Karpas-422 (cell line): ENCODE results near the gene TXLNG. TPM values are rescaled to one million over a fixed set of nuclear protein-coding genes. Genes with fewer than 3 reads are reported as not detected.
"Not testable (repeated sequence)": the region's sequence is repeated elsewhere in the genome, so short reads cannot be mapped to it uniquely, and the experiment has no call there.

Experiments
- DNase-seq: peaks from one replicate; pipeline ENCODE4 v3.0.0-alpha.2; 2015
- H2AFZ ChIP-seq: fragments of 200-600 bp; sonication (generic); 2 replicates; pipeline ENCODE4 v1.6.1; 2014; ENCODE audit warnings: antibody characterized with exemption, low read length, mixed read lengths
- H3K27ac ChIP-seq: fragments of 200-600 bp; sonication (generic); 2 replicates; pipeline ENCODE4 v1.5.1; 2014; ENCODE audit warnings: mild to moderate bottlenecking, low read length, moderate library complexity
- H3K27me3 ChIP-seq: fragments of 200-600 bp; sonication (generic); 2 replicates; pipeline ENCODE4 v1.6.1; 2014; ENCODE audit warnings: low read length, mixed read lengths
- H3K36me3 ChIP-seq: fragments of 200-600 bp; sonication (generic); 2 replicates; pipeline ENCODE4 v1.6.1; 2014; ENCODE audit warnings: low read length, mixed read lengths; ENCODE audit not compliant: insufficient read depth
- H3K4me1 ChIP-seq: fragments of 200-600 bp; sonication (generic); 2 replicates; pipeline ENCODE4 v1.6.1; 2014; ENCODE audit warnings: mild to moderate bottlenecking, low read length, mixed read lengths
- H3K4me2 ChIP-seq: fragments of 200-600 bp; sonication (generic); 2 replicates; pipeline ENCODE4 v1.6.1; 2014; ENCODE audit warnings: low read length, low read depth, mild to moderate bottlenecking; ENCODE audit not compliant: poor library complexity, severe bottlenecking
- H3K4me3 ChIP-seq: fragments of 200-600 bp; sonication (generic); 2 replicates; pipeline ENCODE4 v1.5.1; 2014; ENCODE audit warnings: mild to moderate bottlenecking, antibody characterized with exemption, low read length, mixed read lengths
- H3K79me2 ChIP-seq: fragments of 200-600 bp; sonication (generic); 2 replicates; pipeline ENCODE4 v1.6.1; 2014; ENCODE audit warnings: mild to moderate bottlenecking, low read length, mixed read lengths
- H3K9ac ChIP-seq: fragments of 200-600 bp; sonication (generic); 2 replicates; pipeline ENCODE4 v1.6.0; 2014; ENCODE audit warnings: low read length
- H3K9me2 ChIP-seq: fragments of 200-600 bp; sonication (generic), shearing (Covaris generic); replicated peaks from 2 replicates; pipeline ENCODE4 v1.6.0; 2014; ENCODE audit warnings: mild to moderate bottlenecking, low read length, moderate library complexity; ENCODE audit not compliant: insufficient read depth
- H3K9me3 ChIP-seq: fragments of 300-700, 200-600 bp; sonication (generic); 2 replicates; pipeline ENCODE4 v1.6.1; 2014; ENCODE audit warnings: low read length, mixed read lengths
- H4K20me1 ChIP-seq: fragments of 200-600 bp; sonication (generic); 2 replicates; pipeline ENCODE4 v1.6.1; 2014; ENCODE audit warnings: mild to moderate bottlenecking, antibody characterized with exemption, low read length, low read depth; ENCODE audit not compliant: insufficient read depth
- total RNA-seq: library from RNA; depleted of rRNA; stranded (reverse); fragments of >200 nt; shearing (Covaris generic); gene quantifications from 2 replicates; pipeline ENCODE4 v1.2.3, GENCODE V29; 2014; ENCODE audit warnings: low replicate concordance

The TXLNG gene
- total RNA-seq, 1 experiment from 2014 or later = 42.2 TPM

GRCh38 chrX:16774746-16775145, 11.5 kb upstream of the TXLNG start:
- Histone ChIP-seq H3K9me2 (no peaks in the 10 kb centered on the region), H3K4me1 (peaks cover 4% of the 10 kb centered on the region; the same call in 1 of the 2 replicates), H3K27me3 (no peaks in the 10 kb centered on the region), H2AFZ (no peak overlapping the region), H3K9me3 (no peaks in the 10 kb centered on the region), H3K4me2 (no peak overlapping the region), H3K36me3 (no peaks in the 10 kb centered on the region), H3K79me2 (no peaks in the 10 kb centered on the region), H4K20me1 (no peaks in the 10 kb centered on the region), H3K9ac (no peak overlapping the region), H3K27ac (no peak overlapping the region), H3K4me3 (no peak overlapping the region)
- DNase-seq = no peak

- Histone ChIP-seq H3K4me2 (no peak overlapping the region), H3K9me3 (no peaks in the 10 kb centered on the region), H3K79me2 (no peaks in the 10 kb centered on the region), H2AFZ (no peak overlapping the region), H3K4me1 (no peaks in the 10 kb centered on the region), H3K27ac (no peak overlapping the region), H3K4me3 (no peak overlapping the region), H3K9ac (no peak overlapping the region), H3K27me3 (no peaks in the 10 kb centered on the region), H3K36me3 (no peaks in the 10 kb centered on the region), H3K9me2 (no peaks in the 10 kb centered on the region), H4K20me1 (no peaks in the 10 kb centered on the region)
- DNase-seq = no peak
Observed at GRCh38 chrX:16778545-16778944, 7.7 kb upstream of the TXLNG start.

GRCh38 chrX:16778993-16779392, 7.3 kb upstream of the TXLNG start:
- H4K20me1 ChIP-seq = no peaks in the 10 kb centered on the region
- H3K9ac ChIP-seq = no peak overlapping the region
- H3K27me3 ChIP-seq = no peaks in the 10 kb centered on the region
- no peaks in the 10 kb centered on the region for H3K4me1 ChIP-seq
- H2AFZ ChIP-seq = no peak overlapping the region
- no peaks in the 10 kb centered on the region for H3K36me3 ChIP-seq
- no peak overlapping the region for H3K4me2 ChIP-seq
- no peaks in the 10 kb centered on the region for H3K9me2 ChIP-seq
- no peaks in the 10 kb centered on the region for H3K9me3 ChIP-seq
- H3K27ac ChIP-seq = no peak overlapping the region
- H3K4me3 ChIP-seq = no peak overlapping the region
- H3K79me2 ChIP-seq = no peaks in the 10 kb centered on the region
- DNase-seq = no peak

GRCh38 chrX:16779815-16780214, 6.5 kb upstream of the TXLNG start:
- H3K4me3 ChIP-seq, H3K9ac ChIP-seq, H2AFZ ChIP-seq, H3K36me3 ChIP-seq, H3K79me2 ChIP-seq, H3K4me1 ChIP-seq, H4K20me1 ChIP-seq, H3K9me2 ChIP-seq, DNase-seq, H3K9me3 ChIP-seq, H3K27me3 ChIP-seq, H3K4me2 ChIP-seq, H3K27ac ChIP-seq: not testable (repeated sequence)

- peaks cover 17% of the 10 kb centered on the region for H3K4me1 ChIP-seq
- no peaks in the 10 kb centered on the region for H4K20me1 ChIP-seq
- no peak for DNase-seq
- no peaks in the 10 kb centered on the region for H3K9me3 ChIP-seq
- H3K4me3 ChIP-seq = no peak overlapping the region
- no peak overlapping the region for H3K4me2 ChIP-seq
- no peak overlapping the region for H2AFZ ChIP-seq
- no peaks in the 10 kb centered on the region for H3K9me2 ChIP-seq
- no peak overlapping the region for H3K9ac ChIP-seq
- no peaks in the 10 kb centered on the region for H3K27me3 ChIP-seq
- no peaks in the 10 kb centered on the region for H3K36me3 ChIP-seq
- no peak overlapping the region for H3K27ac ChIP-seq
- peaks cover 21% of the 10 kb centered on the region for H3K79me2 ChIP-seq
Observed at GRCh38 chrX:16783452-16783851, 2.8 kb upstream of the TXLNG start.

GRCh38 chrX:16784440-16784839, 1.8 kb upstream of the TXLNG start:
- not testable (repeated sequence) for H3K27ac ChIP-seq, H2AFZ ChIP-seq, H4K20me1 ChIP-seq, H3K9me3 ChIP-seq, H3K36me3 ChIP-seq, H3K4me2 ChIP-seq, H3K9ac ChIP-seq, DNase-seq, H3K27me3 ChIP-seq, H3K9me2 ChIP-seq, H3K4me3 ChIP-seq
- H3K79me2 ChIP-seq = peaks cover 31% of the 10 kb centered on the region
- H3K4me1 ChIP-seq = peaks cover 27% of the 10 kb centered on the region

- H3K4me1 ChIP-seq = peaks cover 32% of the 10 kb centered on the region
- DNase-seq = peak; percentile 60
- H3K9me2 ChIP-seq = no peaks in the 10 kb centered on the region
- H3K4me3 ChIP-seq = peak overlapping the region; percentile 79
- H3K9ac ChIP-seq = peak overlapping the region; percentile 71
- H3K36me3 ChIP-seq = peaks cover 9% of the 10 kb centered on the region; the same call in 1 of the 2 replicates
- peak overlapping the region; percentile 87 for H3K4me2 ChIP-seq
- no peak overlapping the region for H3K27ac ChIP-seq
- H4K20me1 ChIP-seq = 0 out of 2 replicates have a peak, but pooled peaks cover under 1% of the 10 kb centered on the region
- peaks cover 42% of the 10 kb centered on the region for H3K79me2 ChIP-seq
- no peaks in the 10 kb centered on the region for H3K27me3 ChIP-seq
- H3K9me3 ChIP-seq = no peaks in the 10 kb centered on the region
- peak overlapping the region; percentile 89 for H2AFZ ChIP-seq
Observed at GRCh38 chrX:16785247-16786138, 773 bp upstream of the TXLNG start.

- peak overlapping the region; percentile 78 for H3K4me2 ChIP-seq
- H3K4me1 ChIP-seq = peaks cover 32% of the 10 kb centered on the region
- peaks cover 20% of the 10 kb centered on the region for H3K36me3 ChIP-seq
- H3K27me3 ChIP-seq = no peaks in the 10 kb centered on the region
- DNase-seq = peak; percentile 78
- H3K27ac ChIP-seq = peak overlapping the region; percentile 62
- peaks cover 56% of the 10 kb centered on the region for H3K79me2 ChIP-seq
- peak overlapping the region; percentile 88 for H3K9ac ChIP-seq
- peak overlapping the region; percentile 79 for H3K4me3 ChIP-seq
- H3K9me3 ChIP-seq = no peaks in the 10 kb centered on the region
- no peak overlapping the region for H2AFZ ChIP-seq
- H4K20me1 ChIP-seq = peaks cover 10% of the 10 kb centered on the region; the same call in 1 of the 2 replicates
- no peaks in the 10 kb centered on the region for H3K9me2 ChIP-seq
Observed at GRCh38 chrX:16786791-16787735, 797 bp downstream of the TXLNG start.
